Right ventricle myocardium inferior (tissue), 1 donor: ENCODE results near the gene HRCT1. TPM values are rescaled to one million over a fixed set of nuclear protein-coding genes. Genes with fewer than 3 reads are reported as not detected.

Experiments
- total RNA-seq: library from RNA; stranded (reverse); fragmentation: NEBNext Ultra II Directional; extraction: Animal tissue kit (Norgen Biotek cat#: 25700); gene quantifications from one replicate; pipeline ENCODE4 v1.2.1, GENCODE V29; 2021
- donor health status: DM: no; HTN: yes; CAD: no; lungs with severe emphysema.

The HRCT1 gene
- total RNA-seq, 1 donor from 2014 or later, result 8.1 TPM

Other genes with a start within 250 kb of the HRCT1 start
- gene RMRP, start 248.2 kb upstream of the HRCT1 start, total RNA-seq, result 15,747 TPM
- gene CCDC107, start 247.9 kb upstream of the HRCT1 start, total RNA-seq, result 58.6 TPM
- gene ARHGEF39, start 241.0 kb upstream of the HRCT1 start, total RNA-seq, result 0.22 TPM
- gene CA9, start 232.3 kb upstream of the HRCT1 start, total RNA-seq, result 0.30 TPM
- gene TPM2, start 216.3 kb upstream of the HRCT1 start, total RNA-seq, result 1,163 TPM
- 255 TPM for gene TLN1, start 174.0 kb upstream of the HRCT1 start, total RNA-seq
- gene CREB3, start 173.5 kb upstream of the HRCT1 start, total RNA-seq, result 23.5 TPM
- 80.2 TPM for gene GBA2, start 157.0 kb upstream of the HRCT1 start, total RNA-seq
- gene RGP1, start 156.9 kb upstream of the HRCT1 start, total RNA-seq, result 29.0 TPM
- not detected for gene MSMP, start 151.9 kb upstream of the HRCT1 start, total RNA-seq
- 25.2 TPM for gene NPR2, start 114.6 kb upstream of the HRCT1 start, total RNA-seq
- 2.1 TPM for gene SPAG8, start 93.9 kb upstream of the HRCT1 start, total RNA-seq
- gene HINT2, start 91.2 kb upstream of the HRCT1 start, total RNA-seq, result 72.7 TPM
- gene FAM221B, start 77.5 kb upstream of the HRCT1 start, total RNA-seq, result not detected
- gene TMEM8B, start 77.0 kb upstream of the HRCT1 start, total RNA-seq, result 13.8 TPM
- gene OR13J1, start 35.8 kb upstream of the HRCT1 start, total RNA-seq, result not detected
- gene SPAAR, start 3.3 kb downstream of the HRCT1 start, total RNA-seq, result 9.6 TPM
- not detected for gene OR2S2, start 52.0 kb downstream of the HRCT1 start, total RNA-seq
- gene RECK, start 130.7 kb downstream of the HRCT1 start, total RNA-seq, result 5.5 TPM
- gene GLIPR2, start 230.5 kb downstream of the HRCT1 start, total RNA-seq, result 8.9 TPM